GM12865 (cell line): Measurements from ENCODE around the gene ZNF148.

Experiments used
- DNase-seq: peaks from one replicate; pipeline ENCODE4 v3.0.0; 2010; ENCODE audit warnings: low read depth
- H3K4me3 ChIP-seq: 2 replicates; pipeline ENCODE4 v1.5.1; 2011; ENCODE audit warnings: mild to moderate bottlenecking, low read depth, low read length, control low read depth
- TF ChIP-seq, protein P1 (sequence below): IDR thresholded peaks from 2 replicates; pipeline ENCODE4 v1.5.1; 2011; ENCODE audit warnings: low read length, control low read depth, low read depth, inconsistent platforms; ENCODE audit not compliant: insufficient read depth; ENCODE audit errors: missing control alignments

ZNF148 gene

DNA sequence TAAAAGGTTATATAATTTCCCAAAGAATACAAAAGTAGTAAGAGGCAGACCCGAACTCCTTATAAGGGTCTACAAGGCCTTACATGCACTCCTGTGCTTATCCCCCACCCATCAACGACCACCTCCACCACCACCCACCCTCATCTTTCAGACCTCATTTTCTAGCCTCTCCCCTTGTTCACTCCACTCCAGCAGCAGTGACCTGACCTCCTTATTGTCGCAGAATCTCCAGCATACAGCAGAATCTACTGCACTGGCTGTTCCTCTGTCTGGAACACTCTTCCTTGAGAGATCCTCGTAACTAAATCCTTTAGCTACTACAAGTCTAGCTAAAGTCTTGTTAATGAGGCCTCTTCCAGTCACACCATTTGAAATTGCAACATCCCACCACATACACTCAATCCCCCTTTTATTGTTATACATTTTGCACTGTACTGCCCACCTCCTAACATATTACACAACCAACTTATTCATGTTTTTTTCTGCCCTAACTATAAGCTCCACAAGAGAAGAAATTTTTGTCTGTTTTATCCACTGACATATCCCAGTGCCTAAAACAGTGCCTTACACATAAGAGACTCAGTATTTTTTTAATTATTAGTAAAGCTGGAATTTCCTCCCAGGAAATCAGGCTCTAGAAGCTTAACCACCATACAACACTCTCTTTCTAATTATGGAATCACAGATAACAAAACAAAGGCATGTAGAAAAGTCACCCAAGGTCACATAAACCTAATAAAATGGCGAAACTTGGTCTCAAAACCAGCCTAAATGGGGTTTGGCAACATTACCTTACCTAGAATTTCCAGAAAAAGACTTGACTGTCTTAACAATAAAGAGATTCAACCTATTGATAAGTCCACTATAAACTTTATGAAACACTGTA lies 40.2 kb downstream of the ZNF148 start:
- DNase-seq, result no peak
- H3K4me3 ChIP-seq, result no peak overlapping the region
- TF ChIP-seq, protein P1, sequence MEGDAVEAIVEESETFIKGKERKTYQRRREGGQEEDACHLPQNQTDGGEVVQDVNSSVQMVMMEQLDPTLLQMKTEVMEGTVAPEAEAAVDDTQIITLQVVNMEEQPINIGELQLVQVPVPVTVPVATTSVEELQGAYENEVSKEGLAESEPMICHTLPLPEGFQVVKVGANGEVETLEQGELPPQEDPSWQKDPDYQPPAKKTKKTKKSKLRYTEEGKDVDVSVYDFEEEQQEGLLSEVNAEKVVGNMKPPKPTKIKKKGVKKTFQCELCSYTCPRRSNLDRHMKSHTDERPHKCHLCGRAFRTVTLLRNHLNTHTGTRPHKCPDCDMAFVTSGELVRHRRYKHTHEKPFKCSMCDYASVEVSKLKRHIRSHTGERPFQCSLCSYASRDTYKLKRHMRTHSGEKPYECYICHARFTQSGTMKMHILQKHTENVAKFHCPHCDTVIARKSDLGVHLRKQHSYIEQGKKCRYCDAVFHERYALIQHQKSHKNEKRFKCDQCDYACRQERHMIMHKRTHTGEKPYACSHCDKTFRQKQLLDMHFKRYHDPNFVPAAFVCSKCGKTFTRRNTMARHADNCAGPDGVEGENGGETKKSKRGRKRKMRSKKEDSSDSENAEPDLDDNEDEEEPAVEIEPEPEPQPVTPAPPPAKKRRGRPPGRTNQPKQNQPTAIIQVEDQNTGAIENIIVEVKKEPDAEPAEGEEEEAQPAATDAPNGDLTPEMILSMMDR, result no peak

DNA sequence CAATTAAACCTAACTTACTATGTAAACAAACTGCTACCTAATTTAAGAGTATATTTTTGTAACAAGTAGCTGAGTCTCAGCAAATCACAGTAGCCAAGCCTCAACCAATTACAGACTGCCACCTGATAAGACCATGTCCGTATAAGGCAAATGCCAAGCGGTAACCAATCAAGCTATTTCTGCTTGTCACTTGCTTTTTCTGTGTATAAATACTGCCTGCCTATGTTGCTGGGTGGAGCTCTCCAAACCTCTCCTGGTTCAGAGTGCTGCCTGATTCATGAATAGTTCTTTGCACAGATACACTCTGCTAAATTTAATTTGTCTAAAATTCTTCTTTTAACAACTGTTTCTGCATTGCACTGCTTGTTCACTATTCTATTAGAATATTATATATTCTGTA lies 42.6 kb downstream of the ZNF148 start:
- no peak overlapping the region for H3K4me3 ChIP-seq
- DNase-seq, result no peak
- TF ChIP-seq, protein P1, result no peak

DNA sequence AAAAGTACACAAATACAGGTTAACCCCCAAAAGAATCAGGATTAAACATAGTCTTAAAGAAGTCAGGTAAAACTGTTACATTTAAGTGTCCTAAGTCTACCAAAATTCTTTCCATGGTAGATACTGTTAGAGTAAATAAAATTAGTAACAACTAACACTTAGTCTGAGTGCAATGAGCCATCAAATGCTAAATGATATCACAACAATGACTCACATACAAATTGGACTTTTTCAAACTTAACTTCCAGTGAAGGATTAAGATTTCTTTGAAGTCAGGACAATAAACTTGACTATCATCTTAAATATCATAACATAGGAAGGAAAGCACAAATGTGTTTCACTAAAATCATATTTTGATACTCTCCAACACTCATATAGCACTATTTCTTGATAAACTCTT lies 43.9 kb downstream of the ZNF148 start:
- TF ChIP-seq, protein P1, result no peak
- H3K4me3 ChIP-seq, result no peak overlapping the region
- DNase-seq, result no peak

DNA sequence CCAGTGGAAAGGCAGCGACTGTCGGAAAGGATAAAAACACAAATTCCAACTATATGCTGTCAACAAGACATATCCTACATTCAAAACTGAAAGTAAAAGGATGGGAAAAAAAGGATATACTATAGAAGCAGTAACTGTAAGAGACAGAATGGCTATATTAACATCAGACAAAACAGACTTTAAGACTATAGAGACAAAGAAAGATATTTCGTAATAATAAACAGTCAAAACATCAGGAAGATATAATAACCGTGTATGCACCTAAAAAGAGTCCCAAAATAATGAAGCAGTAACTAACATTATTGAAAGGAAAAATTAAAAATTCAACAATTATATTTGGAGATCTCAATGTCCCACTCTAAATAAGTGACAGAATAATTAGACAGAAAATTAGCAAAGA lies 48.2 kb downstream of the ZNF148 start:
- no peak for DNase-seq
- TF ChIP-seq, protein P1, result no peak
- H3K4me3 ChIP-seq, result no peak overlapping the region

DNA sequence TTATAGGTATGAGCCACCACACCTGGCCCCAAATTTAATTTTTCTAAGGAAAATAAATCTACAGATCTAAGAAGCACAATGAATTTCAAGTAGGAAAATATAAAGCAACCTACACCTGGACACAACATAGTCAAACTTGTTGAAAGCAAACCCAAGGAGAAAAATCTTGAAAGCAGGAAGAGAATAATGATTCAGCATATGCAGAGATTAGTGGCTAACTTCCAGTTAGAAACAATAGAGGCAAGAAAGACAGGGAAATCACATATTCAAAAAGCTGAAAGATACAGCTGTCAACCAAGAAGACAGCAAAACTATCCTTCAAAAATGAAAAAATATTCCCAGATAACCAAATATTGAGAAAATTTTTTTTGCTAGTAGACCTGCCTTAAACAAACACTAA lies 49.4 kb downstream of the ZNF148 start:
- no peak overlapping the region for H3K4me3 ChIP-seq
- TF ChIP-seq, protein P1, result no peak
- no peak for DNase-seq

DNA sequence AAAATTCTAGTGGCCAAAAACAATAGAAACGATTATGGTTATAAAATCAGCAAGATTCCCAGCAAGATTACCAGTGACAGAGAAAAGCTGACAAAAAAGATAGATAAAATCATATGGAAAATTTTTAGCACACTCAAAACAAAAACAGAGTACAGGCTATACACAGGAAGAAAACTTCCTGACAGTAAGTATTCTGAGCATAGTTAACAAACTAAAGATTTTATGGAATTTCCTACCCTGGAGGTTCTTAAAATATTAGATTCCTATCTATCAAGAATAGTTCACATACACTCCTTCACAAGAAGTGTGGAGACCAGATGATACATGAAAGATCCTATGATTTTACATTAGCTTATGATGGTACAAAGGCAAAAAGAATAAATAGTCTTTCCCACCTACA lies 50.8 kb downstream of the ZNF148 start:
- H3K4me3 ChIP-seq, result no peak overlapping the region
- DNase-seq, result no peak
- TF ChIP-seq, protein P1, result no peak

DNA sequence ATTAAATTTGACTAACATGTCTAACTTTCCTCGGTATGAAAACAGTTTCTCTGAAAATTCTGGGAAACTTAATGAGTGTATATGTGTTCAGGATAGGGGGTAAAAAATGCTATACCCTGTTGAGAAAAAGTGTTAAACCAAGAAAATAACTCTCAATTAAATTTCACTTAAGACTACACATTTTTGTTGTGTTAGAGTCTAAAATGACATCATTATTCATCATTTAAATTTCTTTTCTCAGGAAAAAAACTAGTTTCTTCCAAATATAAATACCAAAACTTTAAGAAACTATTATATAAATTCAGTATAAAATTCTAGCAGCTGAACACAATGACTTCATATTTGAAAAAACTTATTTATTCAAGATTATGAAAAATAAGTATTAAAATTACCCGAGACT lies 52.2 kb downstream of the ZNF148 start:
- TF ChIP-seq, protein P1, result no peak
- DNase-seq, result no peak

More for the DNA sequence above, 52.2 kb downstream of the ZNF148 start:
- H3K4me3 ChIP-seq, result no peak overlapping the region
